ENCODE results near the gene CCDC12.

- TF ChIP-seq CTCF (conservative IDR thresholded peaks at IDR 0.05 in 1 of 2, IDR thresholded peaks at IDR 0.05 in 1 of 2; ENCODE audit: extremely low read depth in 1 of 2, insufficient read depth in 1 of 2, low read depth in 1 of 2, low read length in 2 of 2) = no peak
- TF ChIP-seq EZH2 (IDR thresholded peaks at IDR 0.05; ENCODE audit: borderline replicate concordance, low read length) = no peak
Measured at GRCh38 chr3:46950650-46951241, 25.8 kb downstream of the CCDC12 start.

All from mammary epithelial cell (primary cell).